Measurements from ENCODE around the gene WFDC2.

The WFDC2 gene

GRCh38 chr20:45444050-45444449 is 25.5 kb upstream of the WFDC2 start:
- Mint-ChIP-seq H3K4me1 (peaks cover 28% of the 10 kb centered on the region), H3K4me3 (no peak overlapping the region), H3K27ac (no peak overlapping the region), H3K9me3 (no peaks in the 10 kb centered on the region), H3K36me3 (no peaks in the 10 kb centered on the region), H3K27me3 (peaks cover 2% of the 10 kb centered on the region)

GRCh38 chr20:45445805-45446562 is 23.6 kb upstream of the WFDC2 start:
- Mint-ChIP-seq H3K9me3 (no peaks in the 10 kb centered on the region), H3K4me3 (no peak overlapping the region), H3K27me3 (peaks cover 2% of the 10 kb centered on the region), H3K36me3 (no peaks in the 10 kb centered on the region), H3K4me1 (peaks cover 28% of the 10 kb centered on the region), H3K27ac (no peak overlapping the region)

- Mint-ChIP-seq H3K4me1 (peaks cover 28% of the 10 kb centered on the region), H3K9me3 (no peaks in the 10 kb centered on the region), H3K4me3 (no peak overlapping the region)
Observed at GRCh38 chr20:45448270-45448669, 21.3 kb upstream of the WFDC2 start.

GRCh38 chr20:45449528-45449927 is 20.0 kb upstream of the WFDC2 start:
- Mint-ChIP-seq H3K36me3 (no peaks in the 10 kb centered on the region), H3K9me3 (no peaks in the 10 kb centered on the region), H3K4me3 (no peak overlapping the region), H3K27me3 (peaks cover 2% of the 10 kb centered on the region), H3K27ac (no peak overlapping the region), H3K4me1 (peaks cover 17% of the 10 kb centered on the region)

More at GRCh38 chr20:45448270-45448669, 21.3 kb upstream of the WFDC2 start:
- no peaks in the 10 kb centered on the region for H3K36me3 Mint-ChIP-seq
- H3K27me3 Mint-ChIP-seq: peaks cover 2% of the 10 kb centered on the region
- H3K27ac Mint-ChIP-seq: no peak overlapping the region

GRCh38 chr20:45450097-45450818 is 19.3 kb upstream of the WFDC2 start:
- peaks cover 2% of the 10 kb centered on the region for H3K27me3 Mint-ChIP-seq
- H3K4me1 Mint-ChIP-seq: peaks cover 9% of the 10 kb centered on the region
- no peaks in the 10 kb centered on the region for H3K36me3 Mint-ChIP-seq
- no peaks in the 10 kb centered on the region for H3K9me3 Mint-ChIP-seq
- H3K27ac Mint-ChIP-seq: no peak overlapping the region
- no peak overlapping the region for H3K4me3 Mint-ChIP-seq

GRCh38 chr20:45452238-45452637 is 17.3 kb upstream of the WFDC2 start:
- no peaks in the 10 kb centered on the region for H3K9me3 Mint-ChIP-seq
- no peak overlapping the region for H3K4me3 Mint-ChIP-seq
- H3K36me3 Mint-ChIP-seq: no peaks in the 10 kb centered on the region
- no peaks in the 10 kb centered on the region for H3K27me3 Mint-ChIP-seq
- H3K27ac Mint-ChIP-seq: no peak overlapping the region
- H3K4me1 Mint-ChIP-seq: no peaks in the 10 kb centered on the region

- peaks cover 3% of the 10 kb centered on the region for H3K36me3 Mint-ChIP-seq
- H3K4me1 Mint-ChIP-seq: no peaks in the 10 kb centered on the region
- H3K9me3 Mint-ChIP-seq: no peaks in the 10 kb centered on the region
- H3K4me3 Mint-ChIP-seq: no peak overlapping the region
- no peaks in the 10 kb centered on the region for H3K27me3 Mint-ChIP-seq
- no peak overlapping the region for H3K27ac Mint-ChIP-seq
Observed at GRCh38 chr20:45452772-45453691, 16.5 kb upstream of the WFDC2 start.

GRCh38 chr20:45456632-45457031 is 12.9 kb upstream of the WFDC2 start:
- H3K9me3 Mint-ChIP-seq: no peaks in the 10 kb centered on the region
- no peaks in the 10 kb centered on the region for H3K4me1 Mint-ChIP-seq
- peaks cover 3% of the 10 kb centered on the region for H3K36me3 Mint-ChIP-seq
- H3K27ac Mint-ChIP-seq: no peak overlapping the region
- no peak overlapping the region for H3K4me3 Mint-ChIP-seq
- H3K27me3 Mint-ChIP-seq: no peaks in the 10 kb centered on the region

- no peaks in the 10 kb centered on the region for H3K9me3 Mint-ChIP-seq
- H3K36me3 Mint-ChIP-seq: peaks cover 3% of the 10 kb centered on the region
- H3K4me3 Mint-ChIP-seq: no peak overlapping the region
- H3K27ac Mint-ChIP-seq: no peak overlapping the region
- no peaks in the 10 kb centered on the region for H3K27me3 Mint-ChIP-seq
- H3K4me1 Mint-ChIP-seq: no peaks in the 10 kb centered on the region
Observed at GRCh38 chr20:45459606-45460005, 9.9 kb upstream of the WFDC2 start.

- peaks cover 3% of the 10 kb centered on the region for H3K36me3 Mint-ChIP-seq
- H3K27me3 Mint-ChIP-seq: peaks cover 3% of the 10 kb centered on the region
- no peak overlapping the region for H3K4me3 Mint-ChIP-seq
- no peaks in the 10 kb centered on the region for H3K4me1 Mint-ChIP-seq
- H3K9me3 Mint-ChIP-seq: no peaks in the 10 kb centered on the region
- no peak overlapping the region for H3K27ac Mint-ChIP-seq
Observed at GRCh38 chr20:45461225-45461624, 8.3 kb upstream of the WFDC2 start.

GRCh38 chr20:45462711-45463509 is 6.6 kb upstream of the WFDC2 start:
- H3K27me3 Mint-ChIP-seq: peaks cover 7% of the 10 kb centered on the region
- no peaks in the 10 kb centered on the region for H3K4me1 Mint-ChIP-seq
- no peaks in the 10 kb centered on the region for H3K36me3 Mint-ChIP-seq
- no peak overlapping the region for H3K4me3 Mint-ChIP-seq
- H3K27ac Mint-ChIP-seq: no peak overlapping the region
- H3K9me3 Mint-ChIP-seq: no peaks in the 10 kb centered on the region

GRCh38 chr20:45463709-45464108 is 5.8 kb upstream of the WFDC2 start:
- peaks cover 3% of the 10 kb centered on the region for H3K4me1 Mint-ChIP-seq
- H3K27ac Mint-ChIP-seq: no peak overlapping the region
- H3K36me3 Mint-ChIP-seq: no peaks in the 10 kb centered on the region
- peaks cover 9% of the 10 kb centered on the region for H3K27me3 Mint-ChIP-seq
- no peaks in the 10 kb centered on the region for H3K9me3 Mint-ChIP-seq
- H3K4me3 Mint-ChIP-seq: no peak overlapping the region

- Mint-ChIP-seq H3K4me1 (peaks cover 3% of the 10 kb centered on the region), H3K27ac (no peak overlapping the region), H3K27me3 (peaks cover 16% of the 10 kb centered on the region), H3K4me3 (no peak overlapping the region), H3K36me3 (no peaks in the 10 kb centered on the region), H3K9me3 (no peaks in the 10 kb centered on the region)
Observed at GRCh38 chr20:45465491-45466266, 3.9 kb upstream of the WFDC2 start.

- Mint-ChIP-seq H3K4me3 (no peak overlapping the region), H3K27ac (no peak overlapping the region), H3K9me3 (no peaks in the 10 kb centered on the region), H3K36me3 (peaks cover 1% of the 10 kb centered on the region), H3K4me1 (peaks cover 3% of the 10 kb centered on the region), H3K27me3 (peaks cover 28% of the 10 kb centered on the region)
Observed at GRCh38 chr20:45467172-45467571, 2.4 kb upstream of the WFDC2 start.
